HFF-Myc (cell line): ENCODE data around the gene EMD.
A peak's percentile ranks its signal among the peaks of the same experiment; 100 is the strongest.

Experiments used
- DNase-seq: peaks from one replicate; pipeline ENCODE4 v3.0.0-alpha.2; 2011; ENCODE audit warnings: low read depth; ENCODE audit errors: extremely low read depth
- H3K4me3 ChIP-seq: replicated peaks from 2 replicates; pipeline ENCODE4 v1.5.1; 2011; ENCODE audit warnings: low read depth, mild to moderate bottlenecking, control low read depth, low read length
- CTCF ChIP-seq: IDR thresholded peaks from 2 replicates; pipeline ENCODE4 v1.5.1; 2012; ENCODE audit warnings: mild to moderate bottlenecking, low read depth, low read length, control low read depth; ENCODE audit errors: missing control alignments

EMD gene

DNA sequence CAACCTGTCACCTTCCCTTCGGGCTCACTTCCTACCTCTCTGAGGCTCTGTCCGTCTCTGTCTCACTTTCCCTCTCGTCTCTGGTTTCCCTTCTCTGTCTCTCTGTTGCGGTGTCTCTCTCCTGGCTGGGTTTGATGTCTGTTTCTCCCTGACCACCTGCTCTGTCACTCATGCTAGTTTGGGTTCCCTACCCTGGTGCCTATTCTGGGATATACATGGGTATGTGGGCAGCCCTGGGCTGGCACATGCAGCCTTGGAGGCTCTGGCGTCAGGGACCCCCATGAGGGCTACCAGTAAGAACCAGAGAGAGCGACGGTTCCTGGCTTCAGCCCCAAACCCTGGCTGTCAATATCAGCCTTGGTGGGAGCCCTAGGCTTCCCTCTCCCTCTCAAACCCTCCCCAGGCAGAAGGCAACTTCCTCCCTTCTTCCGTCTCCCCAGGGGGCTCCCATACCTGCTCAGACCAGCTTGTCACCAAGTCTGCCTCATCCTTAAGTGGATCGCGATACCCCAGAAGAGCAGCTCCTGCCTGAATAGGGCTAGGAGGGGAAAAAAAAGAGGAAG lies 29.6 kb downstream of the EMD start:
- no peak for DNase-seq
- peak overlapping the region; percentile 38 for H3K4me3 ChIP-seq
- TF ChIP-seq CTCF, result no peak

DNA sequence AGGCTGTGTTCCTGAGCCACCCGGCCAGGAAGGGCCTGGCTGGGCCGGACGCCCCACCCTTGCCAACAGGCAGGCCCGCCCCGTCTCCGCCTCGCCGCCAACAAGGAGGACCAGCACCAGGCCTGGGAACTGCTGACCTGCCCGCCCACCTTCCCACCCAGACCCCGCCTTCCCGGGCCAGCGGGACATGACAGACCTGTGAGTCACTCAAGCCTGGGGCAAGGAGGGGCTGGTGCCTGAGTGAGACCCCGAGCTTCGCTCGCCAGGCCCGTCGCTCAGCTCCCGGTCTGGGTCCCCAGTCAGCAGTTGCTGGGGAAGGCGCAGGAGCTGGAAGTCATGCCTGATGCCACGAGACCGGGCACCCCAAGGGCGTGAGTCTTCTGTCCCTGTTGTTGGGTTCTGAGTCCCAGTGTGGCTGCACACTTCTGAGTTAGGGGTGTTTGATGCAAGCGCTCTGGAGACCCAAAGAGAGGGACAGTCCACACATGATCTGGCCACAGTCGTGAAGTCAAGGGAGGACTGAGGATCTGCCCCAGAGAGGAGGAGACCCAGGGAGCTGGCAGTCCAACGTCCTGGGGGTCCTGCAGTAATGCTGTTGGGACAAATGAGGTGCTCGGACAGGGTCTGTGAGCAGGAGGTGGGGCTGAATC lies 30.3 kb downstream of the EMD start, which contains the start of gene DNASE1L1:
DNASE1L1 (minus strand) TSS at position 33 of the 650 bp plus-strand sequence. CDS start 3,686 bp downstream, outside the sequence.
- TF ChIP-seq CTCF, result no peak
- no peak for DNase-seq
- H3K4me3 ChIP-seq, result peak within 1 kb of the TSS; percentile 38

DNA sequence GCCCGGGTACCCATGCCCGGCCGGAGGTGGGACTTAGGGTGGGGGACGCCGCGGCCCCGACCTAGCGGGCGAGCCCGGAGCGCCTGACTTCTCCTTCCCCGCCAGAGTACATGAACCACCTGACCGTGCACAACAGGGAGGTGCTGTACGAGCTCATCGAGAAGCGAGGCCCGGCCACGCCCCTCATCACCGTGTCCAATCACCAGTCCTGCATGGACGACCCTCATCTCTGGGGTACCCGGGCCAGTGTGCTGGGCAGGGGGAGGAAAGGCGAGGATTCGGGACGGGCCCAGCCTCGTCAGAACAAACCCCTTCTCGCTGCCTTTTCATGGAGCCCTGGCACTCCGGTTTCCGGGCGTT lies 32.9 kb downstream of the EMD start:
- peak overlapping the region; percentile 53 for H3K4me3 ChIP-seq
- DNase-seq, result no peak
- no peak for TF ChIP-seq CTCF

DNA sequence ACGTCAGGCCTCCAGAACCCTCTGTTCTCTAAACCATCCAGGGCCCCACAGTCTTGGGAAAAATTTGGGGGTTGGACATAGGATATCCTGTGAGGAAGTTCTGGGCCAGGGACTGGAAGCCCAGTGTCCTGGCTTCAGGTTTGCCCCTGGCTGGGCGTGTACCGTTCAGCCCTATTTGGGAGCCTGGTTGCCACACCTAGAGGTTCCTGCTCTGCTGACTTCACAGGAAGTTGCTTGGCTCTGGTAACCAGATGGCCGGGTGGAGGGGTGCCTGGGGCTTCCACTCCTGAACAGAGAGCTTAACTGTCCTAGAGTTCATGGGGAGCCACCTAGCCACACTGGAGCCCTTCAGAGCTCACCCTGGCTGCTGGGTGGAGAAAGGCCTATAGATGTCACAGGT lies 33.4 kb downstream of the EMD start:
- TF ChIP-seq CTCF, result no peak
- peak overlapping the region; percentile 53 for H3K4me3 ChIP-seq
- DNase-seq, result no peak

DNA sequence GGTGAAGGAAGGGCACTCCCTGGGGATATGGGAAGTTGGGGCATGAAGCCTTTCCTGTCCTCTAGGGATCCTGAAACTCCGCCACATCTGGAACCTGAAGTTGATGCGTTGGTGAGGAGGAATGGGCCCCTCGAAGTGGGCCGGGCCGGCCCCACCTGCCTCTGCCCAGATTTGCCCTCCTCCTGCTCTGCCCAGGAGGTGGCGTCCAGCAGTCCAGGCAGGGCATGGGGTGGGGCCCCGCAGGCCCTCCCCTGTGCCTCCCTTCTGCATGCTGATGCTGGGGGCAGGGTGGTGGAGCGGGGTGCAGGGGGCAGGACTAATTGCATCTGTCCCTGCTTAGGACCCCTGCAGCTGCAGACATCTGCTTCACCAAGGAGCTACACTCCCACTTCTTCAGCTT lies 34.0 kb downstream of the EMD start:
- no peak overlapping the region for H3K4me3 ChIP-seq
- no peak for DNase-seq
- TF ChIP-seq CTCF, result no peak

DNA sequence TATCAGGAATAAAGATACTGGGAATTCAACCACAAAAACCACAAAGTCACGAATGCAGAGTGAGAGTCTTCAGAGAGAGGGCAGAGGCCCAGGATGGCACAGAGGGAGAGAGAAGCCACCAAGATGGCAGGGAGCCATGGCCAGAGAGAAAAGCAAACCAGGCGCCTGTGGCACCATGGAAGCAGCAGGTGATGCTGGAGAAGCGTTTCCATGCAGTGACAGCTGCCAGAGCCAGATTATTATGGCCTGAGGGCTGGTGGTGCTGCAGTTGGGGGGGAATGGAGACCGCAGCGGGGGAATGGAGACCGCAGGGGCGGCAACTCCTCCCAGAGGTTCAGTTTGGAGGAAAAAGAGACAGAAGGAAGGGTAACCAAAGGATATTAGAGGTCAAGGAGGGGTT lies 38.1 kb downstream of the EMD start:
- no peak overlapping the region for H3K4me3 ChIP-seq
- TF ChIP-seq CTCF, result no peak
- no peak for DNase-seq

GRCh38 chrX:154419189-154419588 lies 40.1 kb downstream of the EMD start:
- no peak for TF ChIP-seq CTCF
- DNase-seq, result no peak
- H3K4me3 ChIP-seq, result no peak overlapping the region
